ENCODE measurements around the gene FBRS.

- no peak for TF ChIP-seq TAF1 (IDR thresholded peaks at IDR 0.05; ENCODE audit: borderline replicate concordance, low read depth, low read length)
- TF ChIP-seq POLR2A (IDR thresholded peaks at IDR 0.05; ENCODE audit: low read depth, low read length): no peak
- no peak for TF ChIP-seq POLR2AphosphoS5 (IDR thresholded peaks at IDR 0.05; ENCODE audit: low read depth, low read length)
Observed at GRCh38 chr16:30666681-30667080, 8.4 kb downstream of the FBRS start.

Measured in GM12892 (cell line).